NCI-H187 (cell line): ENCODE measurements around the gene VAT1.
"Not testable (repeated sequence)": the region's sequence is repeated elsewhere in the genome, so short reads cannot be mapped to it uniquely, and the experiment has no call there.

Experiments used
- DNase-seq, 2 experiments: peaks; one replicate each; lab custom pipeline; 2025; lab: John Stamatoyannopoulos, UW

VAT1 gene

DNA sequence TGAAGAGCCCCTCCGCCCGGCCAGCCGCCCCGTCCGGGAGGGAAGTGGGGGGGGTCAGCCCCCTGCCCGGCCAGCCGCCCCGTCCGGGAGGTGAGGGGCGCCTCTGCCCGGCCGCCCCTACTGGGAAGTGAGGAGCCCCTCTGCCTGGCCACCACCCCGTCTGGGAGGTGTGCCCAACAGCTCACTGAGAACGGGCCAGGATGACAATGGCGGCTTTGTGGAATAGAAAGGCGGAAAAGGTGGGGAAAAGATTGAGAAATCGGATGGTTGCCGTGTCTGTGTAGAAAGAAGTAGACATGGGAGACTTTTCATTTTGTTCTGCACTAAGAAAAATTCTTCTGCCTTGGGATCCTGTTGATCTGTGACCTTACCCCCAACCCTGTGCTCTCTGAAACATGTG lies 48.9 kb downstream of the VAT1 start:
- DNase-seq = not testable (repeated sequence)

DNA sequence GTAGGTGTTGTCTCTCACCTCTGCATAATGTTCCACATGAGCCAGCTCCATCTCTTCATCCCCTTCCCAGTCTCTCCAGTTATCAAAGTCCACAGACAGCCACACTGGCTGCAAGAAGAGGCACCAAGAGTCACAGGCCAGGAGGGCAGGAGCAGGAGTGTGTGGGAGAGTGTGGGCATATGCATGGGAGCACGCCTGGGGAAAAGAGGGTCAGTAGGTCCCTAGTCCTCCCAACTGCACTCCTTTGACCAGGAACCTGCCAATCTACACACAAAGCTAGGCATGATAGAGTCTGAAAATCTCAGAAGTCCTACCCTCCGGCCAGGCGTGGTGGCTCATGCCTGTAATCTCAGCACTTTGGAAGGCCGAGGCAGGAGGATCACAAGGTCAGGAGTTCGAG lies 50.6 kb downstream of the VAT1 start:
- DNase-seq = no peak

DNA sequence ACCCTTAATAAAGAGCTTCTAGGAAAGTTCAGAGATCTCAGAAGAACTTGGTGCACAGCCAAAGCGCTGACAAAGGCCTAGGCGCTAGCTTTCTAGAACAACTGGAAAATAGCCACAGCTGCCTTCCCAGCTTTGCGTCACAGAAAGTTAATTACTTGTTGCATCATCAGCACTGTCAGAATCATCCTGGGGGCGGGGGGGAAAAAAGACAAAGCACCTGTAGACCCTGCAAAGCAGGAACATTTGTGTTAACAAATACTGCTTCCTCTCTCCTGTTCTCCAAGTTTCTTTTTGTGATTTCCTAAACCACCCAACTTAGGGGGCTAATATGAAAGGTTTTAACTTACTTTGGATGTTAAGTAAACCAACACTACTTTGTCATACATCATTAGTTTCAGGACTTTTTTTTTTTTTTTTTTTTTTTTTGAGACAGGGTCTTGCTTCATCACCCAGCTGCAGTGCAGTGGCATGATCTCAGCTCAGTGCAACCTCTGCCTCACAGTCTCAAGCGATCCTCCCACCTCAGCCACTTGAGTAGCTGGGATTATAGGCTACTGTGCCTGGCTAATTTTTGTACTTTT lies 53.1 kb downstream of the VAT1 start:
- DNase-seq = no peak

DNA sequence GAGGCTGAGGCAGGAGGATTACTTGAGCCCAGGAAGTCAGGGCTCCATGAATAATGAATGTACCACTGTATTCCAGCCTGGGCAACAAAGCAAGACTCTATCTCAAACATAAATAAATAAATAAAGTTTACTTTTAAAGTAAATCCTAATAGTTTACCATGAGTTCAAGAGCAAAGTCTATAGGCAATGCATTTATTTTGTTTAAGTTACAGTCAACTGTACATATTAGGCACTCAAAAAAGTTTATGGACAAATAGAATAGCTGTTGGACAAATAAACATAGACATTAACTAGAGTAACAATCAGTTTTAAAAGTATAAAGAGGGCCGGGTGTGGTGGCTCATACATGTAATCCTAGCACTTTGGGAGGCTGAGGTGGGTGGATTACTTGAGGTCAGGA lies 54.3 kb downstream of the VAT1 start:
- no peak for DNase-seq
